ENCODE data around the gene GRIP2.

DNA sequence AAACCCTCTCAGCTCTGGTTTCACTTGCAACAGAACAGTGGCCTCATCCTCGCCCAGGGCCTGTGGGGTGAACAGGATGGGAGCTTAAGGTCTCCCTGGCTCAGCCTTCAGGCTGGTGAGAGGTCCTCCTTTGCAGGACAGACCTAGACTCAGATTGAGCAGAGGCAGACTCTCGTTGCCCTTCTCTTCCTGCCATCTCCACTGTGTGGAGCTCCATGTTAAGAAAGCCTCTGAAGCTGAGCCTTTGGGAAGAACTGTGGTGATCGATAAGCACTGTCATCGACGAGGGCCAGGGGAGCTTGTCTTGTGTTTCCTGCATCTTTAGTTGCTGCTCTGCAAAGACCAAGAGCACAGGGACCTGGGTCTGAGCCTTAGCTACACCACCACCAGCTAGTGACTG, 37.8 kb upstream of the GRIP2 start:
- TF ChIP-seq MZF1 (tag by site-specific recombination; IDR thresholded peaks at IDR 0.05; ENCODE audit: borderline replicate concordance) (no peak), ZBTB1 (tag by site-specific recombination; IDR thresholded peaks at IDR 0.05) (no peak), TCF7L2 (IDR thresholded peaks at IDR 0.05; ENCODE audit: borderline replicate concordance, low read depth, low read length) (no peak), SP7 (tag by site-specific recombination; IDR thresholded peaks at IDR 0.05) (no peak), ZFP37 (tag by site-specific recombination; IDR thresholded peaks at IDR 0.05) (no peak), ZBTB7A (tag by site-specific recombination; IDR thresholded peaks at IDR 0.05; ENCODE audit: low read depth) (no peak), HOXA7 (CRISPR knock-in tag; IDR thresholded peaks at IDR 0.05; ENCODE audit: borderline replicate concordance) (no peak), ZNF629 (tag by site-specific recombination; IDR thresholded peaks at IDR 0.05) (no peak), ZNF707 (tag by site-specific recombination; IDR thresholded peaks at IDR 0.05) (no peak), YY1 (tag by site-specific recombination; IDR thresholded peaks at IDR 0.05) (no peak)
- TF ChIP-seq, protein P1, sequence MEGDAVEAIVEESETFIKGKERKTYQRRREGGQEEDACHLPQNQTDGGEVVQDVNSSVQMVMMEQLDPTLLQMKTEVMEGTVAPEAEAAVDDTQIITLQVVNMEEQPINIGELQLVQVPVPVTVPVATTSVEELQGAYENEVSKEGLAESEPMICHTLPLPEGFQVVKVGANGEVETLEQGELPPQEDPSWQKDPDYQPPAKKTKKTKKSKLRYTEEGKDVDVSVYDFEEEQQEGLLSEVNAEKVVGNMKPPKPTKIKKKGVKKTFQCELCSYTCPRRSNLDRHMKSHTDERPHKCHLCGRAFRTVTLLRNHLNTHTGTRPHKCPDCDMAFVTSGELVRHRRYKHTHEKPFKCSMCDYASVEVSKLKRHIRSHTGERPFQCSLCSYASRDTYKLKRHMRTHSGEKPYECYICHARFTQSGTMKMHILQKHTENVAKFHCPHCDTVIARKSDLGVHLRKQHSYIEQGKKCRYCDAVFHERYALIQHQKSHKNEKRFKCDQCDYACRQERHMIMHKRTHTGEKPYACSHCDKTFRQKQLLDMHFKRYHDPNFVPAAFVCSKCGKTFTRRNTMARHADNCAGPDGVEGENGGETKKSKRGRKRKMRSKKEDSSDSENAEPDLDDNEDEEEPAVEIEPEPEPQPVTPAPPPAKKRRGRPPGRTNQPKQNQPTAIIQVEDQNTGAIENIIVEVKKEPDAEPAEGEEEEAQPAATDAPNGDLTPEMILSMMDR (tag by site-specific recombination; IDR thresholded peaks at IDR 0.05), result 0 out of 2 replicates have a peak, but pooled peaks have one; percentile 24
